ENCODE data around the gene PCNX4. TPM values are rescaled to one million over a fixed set of nuclear protein-coding genes. Genes with fewer than 3 reads are reported as not detected.

PCNX4 gene
- total RNA-seq, 1 experiment from 2014 or later: 64.0 TPM

DNA sequence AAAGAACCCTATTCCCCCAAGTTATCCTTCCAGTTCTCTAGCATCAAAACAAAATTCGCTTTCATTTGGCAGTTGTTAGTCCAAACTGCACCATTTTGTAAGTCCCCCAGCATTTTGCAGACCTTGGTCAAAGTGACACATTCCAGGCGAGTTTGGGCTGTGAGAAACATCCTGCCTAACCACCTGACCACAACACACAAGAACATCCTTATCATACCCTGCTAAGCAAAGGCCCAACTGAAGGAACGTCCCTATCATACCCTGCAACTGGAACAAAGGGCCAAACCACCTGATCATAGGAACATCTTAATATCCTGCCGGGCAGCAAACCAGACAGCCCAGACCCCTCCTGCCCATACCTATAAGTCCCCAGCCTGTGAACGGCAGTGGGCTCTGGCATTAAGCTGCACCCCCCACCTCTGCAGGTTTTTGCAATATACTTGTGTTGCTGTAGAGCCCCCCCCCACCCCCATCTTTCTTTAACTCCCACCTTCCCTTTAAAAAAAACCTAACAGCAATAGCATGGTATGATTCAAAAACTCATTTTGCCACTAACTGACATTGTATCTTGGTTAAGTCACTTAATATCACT lies 2.7 kb downstream of the PCNX4 start:
- TF ChIP-seq EZH2 (IDR thresholded peaks at IDR 0.05; ENCODE audit: borderline replicate concordance, low read depth, low read length, poor library complexity, severe bottlenecking): no peak
- TF ChIP-seq, protein P1, sequence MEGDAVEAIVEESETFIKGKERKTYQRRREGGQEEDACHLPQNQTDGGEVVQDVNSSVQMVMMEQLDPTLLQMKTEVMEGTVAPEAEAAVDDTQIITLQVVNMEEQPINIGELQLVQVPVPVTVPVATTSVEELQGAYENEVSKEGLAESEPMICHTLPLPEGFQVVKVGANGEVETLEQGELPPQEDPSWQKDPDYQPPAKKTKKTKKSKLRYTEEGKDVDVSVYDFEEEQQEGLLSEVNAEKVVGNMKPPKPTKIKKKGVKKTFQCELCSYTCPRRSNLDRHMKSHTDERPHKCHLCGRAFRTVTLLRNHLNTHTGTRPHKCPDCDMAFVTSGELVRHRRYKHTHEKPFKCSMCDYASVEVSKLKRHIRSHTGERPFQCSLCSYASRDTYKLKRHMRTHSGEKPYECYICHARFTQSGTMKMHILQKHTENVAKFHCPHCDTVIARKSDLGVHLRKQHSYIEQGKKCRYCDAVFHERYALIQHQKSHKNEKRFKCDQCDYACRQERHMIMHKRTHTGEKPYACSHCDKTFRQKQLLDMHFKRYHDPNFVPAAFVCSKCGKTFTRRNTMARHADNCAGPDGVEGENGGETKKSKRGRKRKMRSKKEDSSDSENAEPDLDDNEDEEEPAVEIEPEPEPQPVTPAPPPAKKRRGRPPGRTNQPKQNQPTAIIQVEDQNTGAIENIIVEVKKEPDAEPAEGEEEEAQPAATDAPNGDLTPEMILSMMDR (conservative IDR thresholded peaks at IDR 0.05; ENCODE audit: low read depth, low read length): no peak
- Histone ChIP-seq H3K27me3 (replicated peaks; ENCODE audit: insufficient read depth, low read depth, low read length, poor library complexity) (no peaks in the 10 kb centered on the region), H3K27ac (ENCODE audit: low read depth, low read length, poor library complexity, severe bottlenecking) (no peak overlapping the region), H3K4me3 (ENCODE audit: low read depth, low read length, poor library complexity, severe bottlenecking) (peak overlapping the region; percentile 68), H3K36me3 (ENCODE audit: insufficient read depth, low read length, poor library complexity, severe bottlenecking) (peaks cover 15% of the 10 kb centered on the region), H3K4me1 (ENCODE audit: insufficient read depth, low read length, poor library complexity, severe bottlenecking) (peaks cover 8% of the 10 kb centered on the region), H3K9me3 (ENCODE audit: low read depth, low read length, poor library complexity, severe bottlenecking) (no peaks in the 10 kb centered on the region)
- BruUV-seq (replicated peaks): no TSS peak
- ChIA-PET POLR2A (ENCODE audit: low non-redundant PET) (no interaction called here), CTCF (no interaction called here)
- intact Hi-C loops (cut with micrococcal nuclease; ENCODE audit: unreplicated experiment): no loop called here
- DNase-seq (ENCODE audit: low spot score): no peak

DNA sequence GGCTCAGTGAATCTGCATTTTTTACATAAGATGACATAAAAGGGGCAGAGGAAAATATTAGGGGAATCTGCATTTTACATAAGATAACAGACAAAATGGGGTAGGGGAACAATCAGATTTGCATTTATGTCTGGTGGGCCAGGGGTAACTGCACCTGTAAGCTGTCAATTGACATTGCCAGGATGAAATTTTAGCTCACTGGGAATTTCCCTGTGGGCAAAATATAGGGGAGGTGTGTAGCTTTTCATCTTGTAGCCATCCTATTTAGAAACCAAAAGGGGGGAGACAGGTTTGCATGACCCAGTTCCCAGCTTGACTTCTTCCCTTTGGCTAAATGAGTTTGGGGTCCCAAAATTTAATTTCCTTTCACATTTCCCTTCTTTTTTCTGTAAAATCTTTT lies 3.5 kb downstream of the PCNX4 start:
- DNase-seq (ENCODE audit: low spot score): no peak
- H3K27ac ChIP-seq (ENCODE audit: low read depth, low read length, poor library complexity, severe bottlenecking): no peak overlapping the region
- POLR2A ChIA-PET (ENCODE audit: low non-redundant PET): no interaction called here
- no peak for TF ChIP-seq EZH2 (IDR thresholded peaks at IDR 0.05; ENCODE audit: borderline replicate concordance, low read depth, low read length, poor library complexity, severe bottlenecking)
- TF ChIP-seq, protein P1 (conservative IDR thresholded peaks at IDR 0.05; ENCODE audit: low read depth, low read length): no peak
- H3K9me3 ChIP-seq (ENCODE audit: low read depth, low read length, poor library complexity, severe bottlenecking): no peaks in the 10 kb centered on the region
- CTCF ChIA-PET: no interaction called here
- H3K4me1 ChIP-seq (ENCODE audit: insufficient read depth, low read length, poor library complexity, severe bottlenecking): peaks cover 8% of the 10 kb centered on the region
- no TSS peak for BruUV-seq (replicated peaks)
- no peak overlapping the region for H3K4me3 ChIP-seq (ENCODE audit: low read depth, low read length, poor library complexity, severe bottlenecking)
- intact Hi-C loops (cut with micrococcal nuclease; ENCODE audit: unreplicated experiment): no loop called here
- H3K27me3 ChIP-seq (replicated peaks; ENCODE audit: insufficient read depth, low read depth, low read length, poor library complexity): no peaks in the 10 kb centered on the region
- H3K36me3 ChIP-seq (ENCODE audit: insufficient read depth, low read length, poor library complexity, severe bottlenecking): peaks cover 15% of the 10 kb centered on the region

GRCh38 chr14:60095781-60096450 lies 4.2 kb downstream of the PCNX4 start:
- Histone ChIP-seq H3K36me3 (ENCODE audit: insufficient read depth, low read length, poor library complexity, severe bottlenecking) (peaks cover 15% of the 10 kb centered on the region), H3K27me3 (replicated peaks; ENCODE audit: insufficient read depth, low read depth, low read length, poor library complexity) (no peaks in the 10 kb centered on the region), H3K4me1 (ENCODE audit: insufficient read depth, low read length, poor library complexity, severe bottlenecking) (peaks cover 1% of the 10 kb centered on the region), H3K4me3 (ENCODE audit: low read depth, low read length, poor library complexity, severe bottlenecking) (no peak overlapping the region), H3K9me3 (ENCODE audit: low read depth, low read length, poor library complexity, severe bottlenecking) (no peaks in the 10 kb centered on the region), H3K27ac (ENCODE audit: low read depth, low read length, poor library complexity, severe bottlenecking) (no peak overlapping the region)
- TF ChIP-seq, protein P1 (conservative IDR thresholded peaks at IDR 0.05; ENCODE audit: low read depth, low read length): no peak
- no peak for TF ChIP-seq EZH2 (IDR thresholded peaks at IDR 0.05; ENCODE audit: borderline replicate concordance, low read depth, low read length, poor library complexity, severe bottlenecking)
- ChIA-PET CTCF (no interaction called here), POLR2A (ENCODE audit: low non-redundant PET) (no interaction called here)
- BruUV-seq (replicated peaks): no TSS peak
- no peak for DNase-seq (ENCODE audit: low spot score)
- intact Hi-C loops (cut with micrococcal nuclease; ENCODE audit: unreplicated experiment): no loop called here

All from A673 (cell line).